GM12878 (cell line): ENCODE results near the gene RASGRP3.

Source experiments
- POLR2AphosphoS5 ChIP-seq: IDR thresholded peaks from 2 replicates; pipeline ENCODE4 v1.6.1; 2011; ENCODE audit warnings: mild to moderate bottlenecking, low read length, inconsistent platforms
- TF ChIP-seq, protein P1 (sequence below), 3 experiments: IDR thresholded peaks in 2 of 3; conservative IDR thresholded peaks in 1 of 3; 2 replicates each; pipeline ENCODE4 v1.5.1; 2011; ENCODE audit warnings: low read depth in 3 of 3, low read length in 3 of 3, mild to moderate bottlenecking in 3 of 3, control low read depth in 2 of 3, moderate library complexity in 2 of 3, inconsistent platforms in 1 of 3, mixed read lengths in 1 of 3; ENCODE audit not compliant: control insufficient read depth in 2 of 3, insufficient read depth in 1 of 3; ENCODE audit errors: extremely low read depth in 1 of 3

GRCh38 chr2:33530690-33531548 is 54.5 kb downstream of the RASGRP3 start:
- no peak; the same call in 1 of the 2 replicates for TF ChIP-seq POLR2AphosphoS5
- TF ChIP-seq, protein P1, sequence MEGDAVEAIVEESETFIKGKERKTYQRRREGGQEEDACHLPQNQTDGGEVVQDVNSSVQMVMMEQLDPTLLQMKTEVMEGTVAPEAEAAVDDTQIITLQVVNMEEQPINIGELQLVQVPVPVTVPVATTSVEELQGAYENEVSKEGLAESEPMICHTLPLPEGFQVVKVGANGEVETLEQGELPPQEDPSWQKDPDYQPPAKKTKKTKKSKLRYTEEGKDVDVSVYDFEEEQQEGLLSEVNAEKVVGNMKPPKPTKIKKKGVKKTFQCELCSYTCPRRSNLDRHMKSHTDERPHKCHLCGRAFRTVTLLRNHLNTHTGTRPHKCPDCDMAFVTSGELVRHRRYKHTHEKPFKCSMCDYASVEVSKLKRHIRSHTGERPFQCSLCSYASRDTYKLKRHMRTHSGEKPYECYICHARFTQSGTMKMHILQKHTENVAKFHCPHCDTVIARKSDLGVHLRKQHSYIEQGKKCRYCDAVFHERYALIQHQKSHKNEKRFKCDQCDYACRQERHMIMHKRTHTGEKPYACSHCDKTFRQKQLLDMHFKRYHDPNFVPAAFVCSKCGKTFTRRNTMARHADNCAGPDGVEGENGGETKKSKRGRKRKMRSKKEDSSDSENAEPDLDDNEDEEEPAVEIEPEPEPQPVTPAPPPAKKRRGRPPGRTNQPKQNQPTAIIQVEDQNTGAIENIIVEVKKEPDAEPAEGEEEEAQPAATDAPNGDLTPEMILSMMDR (IDR thresholded peaks at IDR 0.05 in 2 of 3, conservative IDR thresholded peaks at IDR 0.05 in 1 of 3; ENCODE audit: control insufficient read depth in 2 of 3, extremely low read depth in 1 of 3, insufficient read depth in 1 of 3, low read depth in 3 of 3, low read length in 3 of 3), result no peak
